Tibial nerve (tissue), 3 donors: Measurements from ENCODE around the gene SLC12A8.

Experiments used
- POLR2A ChIP-seq, 2 donors: fragments of 450-650 bp; IDR thresholded peaks; one replicate each; pipeline ENCODE4 v1.6.1; 2017; ENCODE audit warnings: antibody characterized with exemption in 2 of 2, mild to moderate bottlenecking in 2 of 2, moderate library complexity in 2 of 2
- TF ChIP-seq, protein P1 (sequence below), 5 experiments: fragments of 200-600 bp in 3 of 5; fragments of 450-650 bp in 2 of 5; sonication (generic) in 3 of 5; IDR thresholded peaks; one replicate each; pipeline ENCODE4 v1.5.1; 2016 to 2019; ENCODE audit warnings: antibody characterized with exemption in 5 of 5, mild to moderate bottlenecking in 3 of 5, moderate library complexity in 2 of 5

DNA sequence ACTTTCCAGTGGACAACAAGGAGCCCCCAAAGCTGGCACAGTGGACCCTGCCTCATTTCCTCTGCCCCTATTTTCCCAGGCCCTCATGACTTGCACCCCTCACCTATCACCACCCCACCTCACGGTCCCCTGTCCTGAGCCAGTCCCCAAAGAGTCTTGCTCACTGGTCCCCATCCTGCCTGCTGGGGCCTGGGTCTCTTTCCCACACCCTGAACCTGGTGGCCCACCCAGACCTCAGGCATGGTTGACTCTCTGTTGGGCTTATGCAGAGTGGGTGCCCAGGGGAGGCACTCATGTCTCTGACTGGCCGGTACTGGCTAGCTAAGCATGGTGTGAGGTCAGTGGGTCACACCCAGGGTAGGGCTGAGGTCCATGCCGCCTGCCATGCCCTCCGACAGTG is 73.2 kb downstream of the SLC12A8 start:
- TF ChIP-seq, protein P1, sequence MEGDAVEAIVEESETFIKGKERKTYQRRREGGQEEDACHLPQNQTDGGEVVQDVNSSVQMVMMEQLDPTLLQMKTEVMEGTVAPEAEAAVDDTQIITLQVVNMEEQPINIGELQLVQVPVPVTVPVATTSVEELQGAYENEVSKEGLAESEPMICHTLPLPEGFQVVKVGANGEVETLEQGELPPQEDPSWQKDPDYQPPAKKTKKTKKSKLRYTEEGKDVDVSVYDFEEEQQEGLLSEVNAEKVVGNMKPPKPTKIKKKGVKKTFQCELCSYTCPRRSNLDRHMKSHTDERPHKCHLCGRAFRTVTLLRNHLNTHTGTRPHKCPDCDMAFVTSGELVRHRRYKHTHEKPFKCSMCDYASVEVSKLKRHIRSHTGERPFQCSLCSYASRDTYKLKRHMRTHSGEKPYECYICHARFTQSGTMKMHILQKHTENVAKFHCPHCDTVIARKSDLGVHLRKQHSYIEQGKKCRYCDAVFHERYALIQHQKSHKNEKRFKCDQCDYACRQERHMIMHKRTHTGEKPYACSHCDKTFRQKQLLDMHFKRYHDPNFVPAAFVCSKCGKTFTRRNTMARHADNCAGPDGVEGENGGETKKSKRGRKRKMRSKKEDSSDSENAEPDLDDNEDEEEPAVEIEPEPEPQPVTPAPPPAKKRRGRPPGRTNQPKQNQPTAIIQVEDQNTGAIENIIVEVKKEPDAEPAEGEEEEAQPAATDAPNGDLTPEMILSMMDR (IDR thresholded peaks at IDR 0.05) = no peak
- no peak for TF ChIP-seq POLR2A (IDR thresholded peaks at IDR 0.05)
